ENCODE results near the gene AXDND1.

DNA sequence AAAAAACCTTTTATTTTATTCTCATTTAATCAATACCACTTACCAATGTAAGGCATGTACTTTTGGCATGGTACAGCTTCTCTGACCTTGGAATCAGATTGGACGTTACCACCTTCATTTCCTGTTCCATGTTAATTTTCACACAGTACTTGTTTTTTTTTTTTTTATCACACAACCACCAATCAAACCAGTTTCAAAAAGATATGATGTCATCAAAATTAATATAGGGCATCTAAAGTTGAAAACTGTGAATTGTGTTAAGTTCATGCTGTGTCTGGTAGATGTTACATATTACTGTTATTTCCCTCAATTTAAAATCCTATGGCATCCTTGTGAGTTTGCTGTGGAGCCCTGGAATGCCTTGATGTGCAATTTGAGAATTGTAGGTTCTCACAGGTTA is 124.8 kb downstream of the AXDND1 start:
- TF ChIP-seq RFX5 (IDR thresholded peaks at IDR 0.05; ENCODE audit: low read length): no peak
- TF ChIP-seq YY1 (IDR thresholded peaks at IDR 0.05; ENCODE audit: low read depth): no peak
- no peak for TF ChIP-seq JUND (IDR thresholded peaks at IDR 0.05)
- TF ChIP-seq MXI1 (IDR thresholded peaks at IDR 0.05; ENCODE audit: low read depth, low read length): no peak
- TF ChIP-seq, protein P1, sequence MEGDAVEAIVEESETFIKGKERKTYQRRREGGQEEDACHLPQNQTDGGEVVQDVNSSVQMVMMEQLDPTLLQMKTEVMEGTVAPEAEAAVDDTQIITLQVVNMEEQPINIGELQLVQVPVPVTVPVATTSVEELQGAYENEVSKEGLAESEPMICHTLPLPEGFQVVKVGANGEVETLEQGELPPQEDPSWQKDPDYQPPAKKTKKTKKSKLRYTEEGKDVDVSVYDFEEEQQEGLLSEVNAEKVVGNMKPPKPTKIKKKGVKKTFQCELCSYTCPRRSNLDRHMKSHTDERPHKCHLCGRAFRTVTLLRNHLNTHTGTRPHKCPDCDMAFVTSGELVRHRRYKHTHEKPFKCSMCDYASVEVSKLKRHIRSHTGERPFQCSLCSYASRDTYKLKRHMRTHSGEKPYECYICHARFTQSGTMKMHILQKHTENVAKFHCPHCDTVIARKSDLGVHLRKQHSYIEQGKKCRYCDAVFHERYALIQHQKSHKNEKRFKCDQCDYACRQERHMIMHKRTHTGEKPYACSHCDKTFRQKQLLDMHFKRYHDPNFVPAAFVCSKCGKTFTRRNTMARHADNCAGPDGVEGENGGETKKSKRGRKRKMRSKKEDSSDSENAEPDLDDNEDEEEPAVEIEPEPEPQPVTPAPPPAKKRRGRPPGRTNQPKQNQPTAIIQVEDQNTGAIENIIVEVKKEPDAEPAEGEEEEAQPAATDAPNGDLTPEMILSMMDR (IDR thresholded peaks at IDR 0.05): no peak
- TF ChIP-seq GATA2 (CRISPR knock-in tag; IDR thresholded peaks at IDR 0.05): no peak
- TF ChIP-seq TEAD4 (IDR thresholded peaks at IDR 0.05; ENCODE audit: borderline replicate concordance, insufficient read depth): no peak
- no peak for TF ChIP-seq EP300 (IDR thresholded peaks at IDR 0.05; ENCODE audit: borderline replicate concordance in 1 of 2, low read depth in 1 of 2, low read length in 1 of 2)

Measured in SK-N-SH (cell line).